ENCODE data around the gene RASSF10. TPM values are rescaled to one million over a fixed set of nuclear protein-coding genes. Genes with fewer than 3 reads are reported as not detected.
A peak's percentile ranks its signal among the peaks of the same experiment; 100 is the strongest.

The RASSF10 gene
- total and polyA plus RNA-seq, 2 experiments from 2014 or later: 8.2 TPM; not detected in 1

DNA sequence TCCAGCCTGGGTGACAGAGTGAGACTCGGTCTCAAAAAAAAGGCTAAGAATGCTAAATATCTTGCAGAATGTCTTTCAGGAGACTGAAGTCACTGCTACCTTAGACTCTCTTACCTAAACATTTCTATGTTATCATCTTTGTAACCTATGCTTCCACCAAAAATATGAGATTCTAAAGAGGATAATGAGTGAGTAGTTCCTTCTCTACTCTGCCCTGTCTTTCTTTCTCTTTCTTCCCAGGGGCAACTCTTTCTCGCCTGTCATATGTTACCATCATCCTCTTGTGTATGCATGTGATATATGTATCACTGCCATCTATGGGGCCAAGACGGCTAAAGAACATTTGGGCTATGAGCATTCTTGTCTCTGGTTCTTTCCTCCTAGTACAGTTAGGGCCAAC, 9.0 kb upstream of the RASSF10 start:
- Histone ChIP-seq H3K9me3 (ENCODE audit: low read depth) (no peaks in the 10 kb centered on the region), H3K27me3 (peaks cover 5% of the 10 kb centered on the region), H3K4me1 (ENCODE audit: low read depth) (no peaks in the 10 kb centered on the region), H3K36me3 (no peaks in the 10 kb centered on the region), H3K27ac (no peak overlapping the region), H3K4me3 (no peak overlapping the region)
- no peak for DNase-seq (ENCODE audit: low read depth in 1 of 2, low spot score in 1 of 2)
- no peak for TF ChIP-seq CTCF (IDR thresholded peaks at IDR 0.05; ENCODE audit: low read depth, low read length)

- no peak for DNase-seq (ENCODE audit: low read depth in 1 of 2, low spot score in 1 of 2)
- H3K36me3 ChIP-seq: no peaks in the 10 kb centered on the region
- H3K27me3 ChIP-seq: peaks cover 11% of the 10 kb centered on the region
- no peaks in the 10 kb centered on the region for H3K4me1 ChIP-seq (ENCODE audit: low read depth)
- no peak for TF ChIP-seq CTCF (IDR thresholded peaks at IDR 0.05; ENCODE audit: low read depth, low read length)
- H3K27ac ChIP-seq: no peak overlapping the region
- no peak overlapping the region for H3K4me3 ChIP-seq
- no peaks in the 10 kb centered on the region for H3K9me3 ChIP-seq (ENCODE audit: low read depth)
Observed at GRCh38 chr11:13000721-13001120, 8.4 kb upstream of the RASSF10 start.

DNA sequence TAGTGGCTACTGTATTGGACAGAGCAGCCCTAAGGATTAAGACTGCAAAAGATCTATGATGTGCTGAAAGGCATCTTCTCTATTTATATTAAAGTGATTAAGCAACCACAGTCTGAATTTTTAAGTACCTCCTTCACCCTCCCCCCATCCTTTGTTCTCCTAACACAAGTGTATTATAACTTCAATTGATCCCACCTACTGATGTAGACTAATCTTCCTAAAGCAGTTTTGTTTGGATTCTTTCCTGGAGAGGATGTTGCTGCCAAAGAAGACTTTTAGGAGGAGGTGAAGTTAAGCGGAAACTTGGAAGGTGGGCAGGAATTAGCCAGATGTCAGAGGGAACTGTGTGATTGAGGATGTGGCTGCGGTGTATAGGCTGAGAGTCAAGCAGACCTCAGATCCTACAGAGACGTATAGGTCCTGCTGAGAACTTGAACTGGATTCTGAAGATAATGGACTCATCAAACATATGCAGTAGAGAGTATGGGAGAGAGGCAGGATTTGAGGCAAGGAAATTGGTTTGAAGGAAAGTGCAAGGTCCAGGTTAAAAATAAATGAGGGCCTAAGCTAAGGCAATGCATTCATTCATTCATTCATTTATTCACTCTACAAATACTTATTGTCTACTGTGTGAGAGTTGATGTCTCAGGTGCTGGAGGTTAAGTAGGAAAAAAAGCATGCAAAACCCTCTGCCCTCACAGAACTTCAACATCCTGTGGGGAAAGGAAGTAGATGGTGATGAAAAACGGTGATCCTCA, 5.2 kb upstream of the RASSF10 start:
- no peak for TF ChIP-seq CTCF (IDR thresholded peaks at IDR 0.05; ENCODE audit: low read depth, low read length)
- H3K36me3 ChIP-seq: no peaks in the 10 kb centered on the region
- H3K9me3 ChIP-seq (ENCODE audit: low read depth): no peaks in the 10 kb centered on the region
- H3K4me3 ChIP-seq: no peak overlapping the region
- no peaks in the 10 kb centered on the region for H3K4me1 ChIP-seq (ENCODE audit: low read depth)
- H3K27me3 ChIP-seq: peaks cover 24% of the 10 kb centered on the region
- H3K27ac ChIP-seq: no peak overlapping the region
- no peak for DNase-seq (ENCODE audit: low read depth in 1 of 2, low spot score in 1 of 2)

- H3K4me3 ChIP-seq: no peak overlapping the region
- H3K27me3 ChIP-seq: peaks cover 38% of the 10 kb centered on the region
Observed at GRCh38 chr11:13007182-13008060, 1.7 kb upstream of the RASSF10 start.

DNA sequence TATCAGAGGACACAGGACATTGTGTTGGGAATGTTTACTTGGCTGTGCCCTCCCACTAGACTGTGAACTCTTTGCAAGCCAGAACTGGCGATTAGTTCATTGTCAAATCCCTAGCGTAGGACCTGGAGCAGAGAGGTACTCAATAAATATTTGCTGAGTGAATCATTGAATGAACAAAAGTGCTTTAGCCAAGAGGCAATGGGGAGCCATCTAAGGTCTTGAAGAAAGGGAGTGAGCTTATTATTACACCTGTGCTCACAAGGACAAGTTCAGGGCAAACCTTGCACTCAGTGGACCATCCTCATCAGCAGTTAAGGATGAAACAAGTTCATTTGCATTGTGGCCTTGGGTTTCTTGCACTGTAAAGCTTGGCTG, 1.1 kb upstream of the RASSF10 start:
- DNase-seq (ENCODE audit: low read depth in 1 of 2, low spot score in 1 of 2): no peak
- Histone ChIP-seq H3K36me3 (no peaks in the 10 kb centered on the region), H3K27me3 (peaks cover 38% of the 10 kb centered on the region), H3K4me3 (peak overlapping the region; percentile 25), H3K27ac (no peak overlapping the region), H3K9me3 (ENCODE audit: low read depth) (no peaks in the 10 kb centered on the region), H3K4me1 (ENCODE audit: low read depth) (peaks cover 15% of the 10 kb centered on the region)
- no peak for TF ChIP-seq CTCF (IDR thresholded peaks at IDR 0.05; ENCODE audit: low read depth, low read length)

More at GRCh38 chr11:13007182-13008060, 1.7 kb upstream of the RASSF10 start:
- Histone ChIP-seq H3K4me1 (ENCODE audit: low read depth) (peaks cover 10% of the 10 kb centered on the region), H3K36me3 (no peaks in the 10 kb centered on the region), H3K27ac (no peak overlapping the region), H3K9me3 (ENCODE audit: low read depth) (no peaks in the 10 kb centered on the region)
- no peak for TF ChIP-seq CTCF (IDR thresholded peaks at IDR 0.05; ENCODE audit: low read depth, low read length)
- no peak for DNase-seq (ENCODE audit: low read depth in 1 of 2, low spot score in 1 of 2)

Measured in cardiac muscle cell (in vitro differentiated cells and primary cell).